ENCODE results near the gene STX11. TPM values are rescaled to one million over a fixed set of nuclear protein-coding genes. Genes with fewer than 3 reads are reported as not detected.

Gene STX11
- total RNA-seq, 2 donors from 2014 or later, result 23.3 to 24.6 TPM

GRCh38 chr6:144134176-144134575, 16.1 kb upstream of the STX11 start:
- ATAC-seq (no peak), DNase-seq (ENCODE audit: low spot score in 2 of 2) (no peak)
- Mint-ChIP-seq H3K36me3 (peaks cover 0 to 13% of the 10 kb centered on the region in 2 donors), H3K9me3 (peaks cover 0 to 11% of the 10 kb centered on the region in 2 donors), H3K27ac (no peak overlapping the region)

- ATAC-seq (no peak), DNase-seq (ENCODE audit: low spot score in 2 of 2) (no peak)
- peaks cover 0 to 13% of the 10 kb centered on the region in 2 donors for H3K36me3 Mint-ChIP-seq
- no peak overlapping the region for H3K27ac Mint-ChIP-seq
- H3K9me3 Mint-ChIP-seq, result peaks cover 0 to 11% of the 10 kb centered on the region in 2 donors
Measured at GRCh38 chr6:144134737-144135136, 15.6 kb upstream of the STX11 start.

GRCh38 chr6:144138542-144138941, 11.8 kb upstream of the STX11 start:
- Mint-ChIP-seq H3K9me3 (peaks cover 0 to 4% of the 10 kb centered on the region in 2 donors), H3K36me3 (peaks cover 0 to 1% of the 10 kb centered on the region in 2 donors), H3K27ac (no peak overlapping the region)
- no peak for ATAC-seq
- no peak for DNase-seq (ENCODE audit: low spot score in 2 of 2)

GRCh38 chr6:144139817-144140216, 10.5 kb upstream of the STX11 start:
- H3K27ac Mint-ChIP-seq, result no peak overlapping the region
- ATAC-seq (no peak), DNase-seq (ENCODE audit: low spot score in 2 of 2) (no peak)

GRCh38 chr6:144140867-144141266, 9.4 kb upstream of the STX11 start:
- no peaks in the 10 kb centered on the region for H3K36me3 Mint-ChIP-seq
- ATAC-seq (no peak), DNase-seq (ENCODE audit: low spot score in 2 of 2) (no peak)
- no peak overlapping the region for H3K27ac Mint-ChIP-seq
- H3K9me3 Mint-ChIP-seq, result no peaks in the 10 kb centered on the region

More at GRCh38 chr6:144139817-144140216, 10.5 kb upstream of the STX11 start:
- no peaks in the 10 kb centered on the region for H3K9me3 Mint-ChIP-seq
- no peaks in the 10 kb centered on the region for H3K36me3 Mint-ChIP-seq

GRCh38 chr6:144141470-144141869, 8.8 kb upstream of the STX11 start:
- Mint-ChIP-seq H3K9me3 (no peaks in the 10 kb centered on the region), H3K36me3 (no peaks in the 10 kb centered on the region), H3K27ac (no peak overlapping the region)
- DNase-seq (ENCODE audit: low spot score in 2 of 2) (no peak), ATAC-seq (no peak)

GRCh38 chr6:144143106-144143505, 7.2 kb upstream of the STX11 start:
- H3K27ac Mint-ChIP-seq, result no peak overlapping the region

GRCh38 chr6:144143878-144144277, 6.4 kb upstream of the STX11 start:
- peaks cover 0 to 4% of the 10 kb centered on the region in 2 donors for H3K9me3 Mint-ChIP-seq
- H3K36me3 Mint-ChIP-seq, result no peaks in the 10 kb centered on the region
- no peak for DNase-seq (ENCODE audit: low spot score in 2 of 2)
- ATAC-seq, result no peak
- no peak overlapping the region for H3K27ac Mint-ChIP-seq

More at GRCh38 chr6:144143106-144143505, 7.2 kb upstream of the STX11 start:
- Mint-ChIP-seq H3K9me3 (peaks cover 0 to 4% of the 10 kb centered on the region in 2 donors), H3K36me3 (no peaks in the 10 kb centered on the region)
- DNase-seq (ENCODE audit: low spot score in 2 of 2) (no peak), ATAC-seq (no peak)

- DNase-seq (ENCODE audit: low spot score in 2 of 2), result no peak
- peaks cover 0 to 4% of the 10 kb centered on the region in 2 donors for H3K36me3 Mint-ChIP-seq
- H3K27ac Mint-ChIP-seq, result no peak overlapping the region
- ATAC-seq, result peak in 1 of 2 donors; percentile 39
- peaks cover 0 to 4% of the 10 kb centered on the region in 2 donors for H3K9me3 Mint-ChIP-seq
Measured at GRCh38 chr6:144144996-144145395, 5.3 kb upstream of the STX11 start.

- DNase-seq (ENCODE audit: low spot score in 2 of 2) (no peak), ATAC-seq (no peak)
- Mint-ChIP-seq H3K36me3 (peaks cover 0 to 4% of the 10 kb centered on the region in 2 donors), H3K9me3 (peaks cover 0 to 4% of the 10 kb centered on the region in 2 donors), H3K27ac (no peak overlapping the region)
Measured at GRCh38 chr6:144145541-144145940, 4.8 kb upstream of the STX11 start.

- H3K27ac Mint-ChIP-seq, result no peak overlapping the region
- peaks cover 21 to 27% of the 10 kb centered on the region in 2 donors for H3K36me3 Mint-ChIP-seq
- ATAC-seq (no peak), DNase-seq (ENCODE audit: low spot score in 2 of 2) (no peak)
- H3K9me3 Mint-ChIP-seq, result peaks cover 0 to 4% of the 10 kb centered on the region in 2 donors
Measured at GRCh38 chr6:144148886-144149285, 1.4 kb upstream of the STX11 start.

- ATAC-seq (no peak), DNase-seq (ENCODE audit: low spot score in 2 of 2) (no peak)
- Mint-ChIP-seq H3K36me3 (peaks cover 21 to 33% of the 10 kb centered on the region in 2 donors), H3K27ac (peak overlapping the region; percentile 77 to 94), H3K9me3 (peaks cover 0 to 4% of the 10 kb centered on the region in 2 donors)
Measured at GRCh38 chr6:144149558-144149893, 791 bp upstream of the STX11 start.

- Mint-ChIP-seq H3K27ac (peak overlapping the region; percentile 94 to 99), H3K9me3 (peaks cover 0 to 4% of the 10 kb centered on the region in 2 donors), H3K36me3 (peaks cover 21 to 44% of the 10 kb centered on the region in 2 donors)
- ATAC-seq (peak; percentile 65 to 79), DNase-seq (ENCODE audit: low spot score in 2 of 2) (peak; percentile 65 to 77)
Measured at GRCh38 chr6:144150710-144151657, 667 bp downstream of the STX11 start.

- DNase-seq (ENCODE audit: low spot score in 2 of 2), result no peak
- peaks cover 29 to 58% of the 10 kb centered on the region in 2 donors for H3K36me3 Mint-ChIP-seq
- no peak for ATAC-seq
- peak overlapping the region; percentile 94 to 99 for H3K27ac Mint-ChIP-seq
- H3K9me3 Mint-ChIP-seq, result no peaks in the 10 kb centered on the region
Measured at GRCh38 chr6:144152334-144152900, 2.1 kb downstream of the STX11 start.

GRCh38 chr6:144153260-144153659, 2.9 kb downstream of the STX11 start:
- Mint-ChIP-seq H3K36me3 (peaks cover 29 to 66% of the 10 kb centered on the region in 2 donors), H3K27ac (peak overlapping the region; percentile 0 to 92), H3K9me3 (no peaks in the 10 kb centered on the region)
- no peak for ATAC-seq
- DNase-seq (ENCODE audit: low spot score in 2 of 2), result no peak

- DNase-seq (ENCODE audit: low spot score in 2 of 2) (no peak), ATAC-seq (no peak)
- H3K36me3 Mint-ChIP-seq, result peaks cover 31 to 71% of the 10 kb centered on the region in 2 donors
- no peaks in the 10 kb centered on the region for H3K9me3 Mint-ChIP-seq
- H3K27ac Mint-ChIP-seq, result peak overlapping the region in 1 of 2 donors; percentile 0
Measured at GRCh38 chr6:144153971-144154370, 3.7 kb downstream of the STX11 start.

- Mint-ChIP-seq H3K9me3 (no peaks in the 10 kb centered on the region), H3K27ac (peak overlapping the region in 1 of 2 donors; percentile 66), H3K36me3 (peaks cover 32 to 79% of the 10 kb centered on the region in 2 donors)
- ATAC-seq (no peak), DNase-seq (ENCODE audit: low spot score in 2 of 2) (no peak)
Measured at GRCh38 chr6:144155529-144155928, 5.2 kb downstream of the STX11 start.

All from activated naive CD4-positive, alpha-beta T cell treated with anti-CD3 and anti-CD28 coated beads, Interleukin-2, amount 50 U/mL, for 72 hours (primary cell).